Kidney epithelial cell (primary cell): ENCODE results near the gene DNAJB12. TPM values are rescaled to one million over a fixed set of nuclear protein-coding genes. Genes with fewer than 3 reads are reported as not detected.

Source experiments
- DNase-seq: peaks from one replicate; pipeline ENCODE4 v3.0.0-alpha.2; 2010; ENCODE audit warnings: low read depth
- H3K27me3 ChIP-seq: 2 replicates; pipeline ENCODE4 v1.6.0; 2011; ENCODE audit warnings: low read length; ENCODE audit not compliant: control insufficient read depth, insufficient read depth
- H3K36me3 ChIP-seq: 2 replicates; pipeline ENCODE4 v1.5.1; 2011; ENCODE audit warnings: low read length; ENCODE audit not compliant: control insufficient read depth, insufficient read depth
- H3K4me3 ChIP-seq: 2 replicates; pipeline ENCODE4 v1.5.1; 2011; ENCODE audit warnings: low read depth, mild to moderate bottlenecking, control low read depth, low read length
- CTCF ChIP-seq: IDR thresholded peaks from 2 replicates; pipeline ENCODE4 v1.5.1; 2011; ENCODE audit warnings: mild to moderate bottlenecking, moderate library complexity, low read length, control low read depth, inconsistent platforms; ENCODE audit not compliant: insufficient read depth, poor library complexity, severe bottlenecking
- total RNA-seq: library from RNA; depleted of rRNA; stranded (reverse); fragments of >200 nt; gene quantifications from 2 replicates; pipeline ENCODE4 v1.2.3, GENCODE V29; 2015

The DNAJB12 gene
- total RNA-seq, 1 donor from 2014 or later, result 34.4 TPM

- no peaks in the 10 kb centered on the region for H3K36me3 ChIP-seq
Observed at GRCh38 chr10:72375585-72375984, 20.9 kb upstream of the DNAJB12 start.

GRCh38 chr10:72375173-72375572 lies 20.5 kb upstream of the DNAJB12 start:
- TF ChIP-seq CTCF, result no peak
- H3K27me3 ChIP-seq, result no peaks in the 10 kb centered on the region
- no peak for DNase-seq

More at GRCh38 chr10:72375585-72375984, 20.9 kb upstream of the DNAJB12 start:
- no peak for TF ChIP-seq CTCF
- no peak for DNase-seq
- no peak overlapping the region for H3K4me3 ChIP-seq
- H3K27me3 ChIP-seq, result no peaks in the 10 kb centered on the region

GRCh38 chr10:72370201-72370722 lies 15.5 kb upstream of the DNAJB12 start:
- no peaks in the 10 kb centered on the region for H3K27me3 ChIP-seq
- no peak for DNase-seq
- no peak overlapping the region for H3K4me3 ChIP-seq
- no peak for TF ChIP-seq CTCF
- H3K36me3 ChIP-seq, result no peaks in the 10 kb centered on the region

More at GRCh38 chr10:72375173-72375572, 20.5 kb upstream of the DNAJB12 start:
- no peaks in the 10 kb centered on the region for H3K36me3 ChIP-seq
- H3K4me3 ChIP-seq, result no peak overlapping the region

- no peak for DNase-seq
- H3K36me3 ChIP-seq, result no peaks in the 10 kb centered on the region
- no peak for TF ChIP-seq CTCF
- H3K27me3 ChIP-seq, result no peaks in the 10 kb centered on the region
- no peak overlapping the region for H3K4me3 ChIP-seq
Observed at GRCh38 chr10:72367301-72367960, 12.7 kb upstream of the DNAJB12 start.

GRCh38 chr10:72365106-72365895 lies 10.6 kb upstream of the DNAJB12 start:
- no peak for DNase-seq
- no peak for TF ChIP-seq CTCF
- Histone ChIP-seq H3K36me3 (no peaks in the 10 kb centered on the region), H3K4me3 (no peak overlapping the region), H3K27me3 (no peaks in the 10 kb centered on the region)
